ENCODE measurements around the gene IPO4. TPM values are rescaled to one million over a fixed set of nuclear protein-coding genes. Genes with fewer than 3 reads are reported as not detected.

The IPO4 gene
- total RNA-seq, 4 donors from 2014 or later: 28.1 to 49.0 (median 31.3) TPM

DNA sequence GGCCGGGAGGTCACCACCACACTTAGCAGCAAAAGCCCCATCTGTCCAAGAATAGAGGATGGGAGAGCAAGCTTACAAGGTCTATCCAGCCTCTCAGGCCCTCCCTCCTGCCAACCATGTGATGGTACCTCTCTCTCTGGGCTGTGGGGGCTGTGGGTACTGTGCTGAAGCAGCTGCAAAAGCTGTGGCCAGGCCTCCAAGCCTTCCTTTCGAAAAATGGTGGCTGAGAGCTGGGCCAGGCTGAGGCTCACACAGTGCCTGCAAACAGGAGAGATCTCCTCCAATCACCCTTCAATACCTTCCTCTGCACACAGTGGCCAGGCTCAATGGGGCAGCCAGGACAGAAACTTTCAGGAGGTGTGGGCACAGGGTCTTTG is 1.1 kb downstream of the IPO4 start:
- H3K4me3 ChIP-seq (replicated peaks in 1 of 3): peak overlapping the region in 1 of 3 donors; percentile 43
- H3K36me3 ChIP-seq: peaks cover 45 to 50% of the 10 kb centered on the region in 2 donors
- no peak for DNase-seq
- TF ChIP-seq, protein P1, sequence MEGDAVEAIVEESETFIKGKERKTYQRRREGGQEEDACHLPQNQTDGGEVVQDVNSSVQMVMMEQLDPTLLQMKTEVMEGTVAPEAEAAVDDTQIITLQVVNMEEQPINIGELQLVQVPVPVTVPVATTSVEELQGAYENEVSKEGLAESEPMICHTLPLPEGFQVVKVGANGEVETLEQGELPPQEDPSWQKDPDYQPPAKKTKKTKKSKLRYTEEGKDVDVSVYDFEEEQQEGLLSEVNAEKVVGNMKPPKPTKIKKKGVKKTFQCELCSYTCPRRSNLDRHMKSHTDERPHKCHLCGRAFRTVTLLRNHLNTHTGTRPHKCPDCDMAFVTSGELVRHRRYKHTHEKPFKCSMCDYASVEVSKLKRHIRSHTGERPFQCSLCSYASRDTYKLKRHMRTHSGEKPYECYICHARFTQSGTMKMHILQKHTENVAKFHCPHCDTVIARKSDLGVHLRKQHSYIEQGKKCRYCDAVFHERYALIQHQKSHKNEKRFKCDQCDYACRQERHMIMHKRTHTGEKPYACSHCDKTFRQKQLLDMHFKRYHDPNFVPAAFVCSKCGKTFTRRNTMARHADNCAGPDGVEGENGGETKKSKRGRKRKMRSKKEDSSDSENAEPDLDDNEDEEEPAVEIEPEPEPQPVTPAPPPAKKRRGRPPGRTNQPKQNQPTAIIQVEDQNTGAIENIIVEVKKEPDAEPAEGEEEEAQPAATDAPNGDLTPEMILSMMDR (IDR thresholded peaks at IDR 0.05): no peak
- TF ChIP-seq POLR2A (IDR thresholded peaks at IDR 0.05): no peak
- peaks cover 8 to 13% of the 10 kb centered on the region in 2 donors for H3K4me1 ChIP-seq
- no peaks in the 10 kb centered on the region for H3K9me3 ChIP-seq
- no peak overlapping the region for H3K27ac ChIP-seq
- intact Hi-C loops (cut with DNase I): no loop called here
- H3K27me3 ChIP-seq: no peaks in the 10 kb centered on the region
- WGBS, 2 donors: 79 to 89% methylated on average over 2 of the region's 2 CpGs

DNA sequence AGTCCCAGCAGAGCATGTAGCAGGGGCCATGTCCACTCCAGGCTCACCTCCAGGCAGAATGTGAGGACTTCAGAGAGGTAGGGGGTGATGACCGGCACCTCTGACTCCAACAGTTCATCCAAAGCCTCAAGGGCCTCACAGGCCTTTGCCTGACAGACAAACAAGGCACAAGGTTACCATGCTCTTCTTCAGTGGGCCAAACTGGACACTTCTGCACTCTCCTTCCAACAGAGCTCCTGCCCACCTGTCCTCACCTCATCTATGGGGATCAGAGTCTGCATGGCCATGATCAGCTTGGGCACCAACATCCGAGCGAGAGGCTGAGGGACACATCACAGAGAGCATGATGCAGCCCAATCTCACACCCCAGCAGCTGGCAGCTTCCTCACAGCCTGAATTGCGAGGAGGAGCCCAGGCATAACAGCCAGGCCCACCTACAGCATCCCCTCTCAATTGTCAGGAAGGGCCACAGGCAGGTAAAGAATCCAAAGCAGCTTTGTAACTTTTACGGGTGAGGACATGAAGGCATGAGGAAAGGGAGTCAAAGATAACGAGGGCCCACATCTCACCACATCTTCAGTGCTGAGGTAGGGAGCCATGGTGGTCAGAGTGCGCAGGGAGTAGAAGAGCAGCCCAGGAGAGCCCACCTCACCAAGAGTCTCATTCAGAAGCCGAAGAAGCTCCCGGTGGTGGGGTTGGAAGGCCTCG is 1.6 kb downstream of the IPO4 start:
- H3K4me1 ChIP-seq: peaks cover 8 to 13% of the 10 kb centered on the region in 2 donors
- H3K36me3 ChIP-seq: peaks cover 39 to 45% of the 10 kb centered on the region in 2 donors
- TF ChIP-seq POLR2A (IDR thresholded peaks at IDR 0.05): no peak
- TF ChIP-seq, protein P1 (IDR thresholded peaks at IDR 0.05): no peak
- no peaks in the 10 kb centered on the region for H3K9me3 ChIP-seq
- H3K27ac ChIP-seq: no peak overlapping the region
- no peak for DNase-seq
- intact Hi-C loops (cut with DNase I): no loop called here
- no peak overlapping the region for H3K4me3 ChIP-seq (replicated peaks in 1 of 3)
- H3K27me3 ChIP-seq: no peaks in the 10 kb centered on the region
- 91 to 96% methylated on average over 9 to 10 of the region's 10 CpGs for WGBS, 2 donors

DNA sequence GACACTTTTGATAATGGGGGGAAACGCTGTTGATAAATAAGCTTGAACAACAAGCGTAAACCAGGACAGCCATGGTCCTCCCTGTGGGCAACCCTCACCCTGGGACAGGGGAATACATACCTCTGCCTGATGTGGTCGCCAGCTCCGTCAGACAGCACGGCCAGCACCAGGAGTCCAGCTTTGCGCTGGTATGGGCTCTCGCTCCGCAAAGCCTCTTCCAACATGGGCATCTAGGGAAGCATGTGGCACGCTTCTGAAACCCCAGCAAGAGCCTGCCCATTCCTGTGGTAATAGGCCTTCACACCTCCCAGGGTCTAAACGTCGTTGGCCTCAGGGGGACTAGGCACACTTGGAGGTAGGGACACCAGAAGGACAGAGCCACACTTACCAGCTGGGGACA is 2.9 kb downstream of the IPO4 start:
- intact Hi-C loops (cut with DNase I): no loop called here
- Histone ChIP-seq H3K4me1 (peaks cover 8 to 13% of the 10 kb centered on the region in 2 donors), H3K27me3 (no peaks in the 10 kb centered on the region), H3K27ac (no peak overlapping the region), H3K9me3 (no peaks in the 10 kb centered on the region), H3K36me3 (peaks cover 32 to 46% of the 10 kb centered on the region in 2 donors), H3K4me3 (replicated peaks in 1 of 3) (no peak overlapping the region)
- no peak for DNase-seq
- 94 to 98% methylated on average over 10 to 11 of the region's 11 CpGs for WGBS, 2 donors
- TF ChIP-seq, protein P1 (IDR thresholded peaks at IDR 0.05): no peak
- TF ChIP-seq POLR2A (IDR thresholded peaks at IDR 0.05): no peak

DNA sequence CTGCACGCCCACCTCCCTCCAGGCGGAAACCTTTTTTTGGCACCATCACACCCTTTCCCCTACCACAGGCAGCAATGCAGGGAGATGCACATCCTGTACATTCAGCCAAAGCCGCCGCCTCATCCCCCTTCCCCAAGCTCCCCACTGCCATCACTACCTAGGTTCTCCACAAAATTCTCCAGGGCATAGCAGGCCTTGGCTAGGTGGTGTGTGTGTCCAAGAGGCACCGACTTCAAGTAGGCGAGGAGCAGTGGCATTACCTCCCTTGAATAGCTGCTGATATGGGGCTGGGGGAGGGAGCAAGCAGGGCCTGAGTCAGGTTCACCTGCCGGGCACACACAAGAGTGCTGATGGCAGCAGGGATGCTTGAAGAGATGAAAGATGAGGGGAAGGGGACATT is 3.6 kb downstream of the IPO4 start:
- Histone ChIP-seq H3K27me3 (no peaks in the 10 kb centered on the region), H3K4me1 (peaks cover 8 to 20% of the 10 kb centered on the region in 2 donors), H3K27ac (no peak overlapping the region), H3K4me3 (replicated peaks in 1 of 3) (no peak overlapping the region), H3K9me3 (no peaks in the 10 kb centered on the region), H3K36me3 (peaks cover 36 to 47% of the 10 kb centered on the region in 2 donors)
- intact Hi-C loops (cut with DNase I): no loop called here
- WGBS, 2 donors: 96 to 99% methylated on average over 7 of the region's 7 CpGs
- no peak for DNase-seq
- no peak for TF ChIP-seq POLR2A (IDR thresholded peaks at IDR 0.05)
- TF ChIP-seq, protein P1 (IDR thresholded peaks at IDR 0.05): no peak

DNA sequence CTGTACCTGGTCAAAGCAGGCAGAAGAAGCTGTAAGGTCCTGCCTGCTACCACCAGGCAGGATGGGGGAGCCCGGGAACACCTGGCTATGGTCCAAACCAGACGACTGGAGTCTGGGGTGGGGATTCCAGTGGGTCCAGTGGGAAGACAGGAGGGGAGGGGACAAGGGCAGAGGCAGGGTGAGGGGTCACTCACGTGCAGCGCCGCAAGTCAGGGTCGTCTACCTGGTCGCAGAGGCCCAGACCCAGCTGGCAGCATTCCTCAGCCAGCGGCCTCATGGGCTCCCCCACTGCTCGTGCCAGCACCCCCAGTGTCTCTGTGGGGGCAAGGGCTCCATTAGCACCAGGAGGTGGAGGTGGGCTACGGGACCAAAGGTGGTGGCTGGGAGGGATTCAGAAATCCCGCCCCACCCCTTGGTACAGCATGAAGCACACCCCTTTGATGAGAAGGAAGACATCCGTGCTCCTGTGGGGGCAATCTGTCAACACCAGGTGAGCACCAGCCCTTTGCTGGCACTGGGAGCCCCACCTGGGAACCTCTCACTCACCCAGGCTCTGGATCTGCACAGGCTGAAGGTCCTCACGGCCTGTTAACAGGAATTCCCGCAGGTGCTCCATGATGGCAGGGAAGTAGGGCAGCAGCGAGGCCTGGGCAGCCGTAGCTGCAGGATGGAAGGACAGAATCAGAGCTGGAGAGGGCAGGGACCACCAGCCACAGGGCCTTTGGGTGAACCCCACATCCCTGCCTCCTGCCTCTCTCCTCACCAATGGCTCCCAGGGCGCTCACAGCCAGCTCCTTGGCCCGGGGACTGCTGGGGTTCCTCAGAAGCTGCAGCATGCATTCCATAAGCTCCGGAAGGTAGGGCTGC is 4.3 kb downstream of the IPO4 start:
- WGBS, 2 donors: 84 to 91% methylated on average over 6 to 17 of the region's 19 CpGs
- intact Hi-C loops (cut with DNase I): no loop called here
- Histone ChIP-seq H3K36me3 (peaks cover 36 to 47% of the 10 kb centered on the region in 2 donors), H3K27me3 (no peaks in the 10 kb centered on the region), H3K4me3 (replicated peaks in 1 of 3) (no peak overlapping the region), H3K27ac (no peak overlapping the region), H3K4me1 (peaks cover 8 to 27% of the 10 kb centered on the region in 2 donors), H3K9me3 (no peaks in the 10 kb centered on the region)
- TF ChIP-seq POLR2A (IDR thresholded peaks at IDR 0.05): no peak
- TF ChIP-seq, protein P1 (IDR thresholded peaks at IDR 0.05): no peak
- DNase-seq: no peak
